Activated T-cell treated with anti-CD3 and anti-CD28 coated beads for 48 hours (primary cell): ENCODE results near the gene RAB3A.
A peak's percentile ranks its signal among the peaks of the same experiment; 100 is the strongest.
"Not testable (repeated sequence)": the region's sequence is repeated elsewhere in the genome, so short reads cannot be mapped to it uniquely, and the experiment has no call there.

Experiments used
- DNase-seq: peaks from one replicate; pipeline ENCODE4 v3.0.0-alpha.2; 2020; ENCODE audit warnings: low read depth

Gene RAB3A

GRCh38 chr19:18223860-18224524, 20.1 kb upstream of the RAB3A start:
- peak; percentile 54 for DNase-seq

DNA sequence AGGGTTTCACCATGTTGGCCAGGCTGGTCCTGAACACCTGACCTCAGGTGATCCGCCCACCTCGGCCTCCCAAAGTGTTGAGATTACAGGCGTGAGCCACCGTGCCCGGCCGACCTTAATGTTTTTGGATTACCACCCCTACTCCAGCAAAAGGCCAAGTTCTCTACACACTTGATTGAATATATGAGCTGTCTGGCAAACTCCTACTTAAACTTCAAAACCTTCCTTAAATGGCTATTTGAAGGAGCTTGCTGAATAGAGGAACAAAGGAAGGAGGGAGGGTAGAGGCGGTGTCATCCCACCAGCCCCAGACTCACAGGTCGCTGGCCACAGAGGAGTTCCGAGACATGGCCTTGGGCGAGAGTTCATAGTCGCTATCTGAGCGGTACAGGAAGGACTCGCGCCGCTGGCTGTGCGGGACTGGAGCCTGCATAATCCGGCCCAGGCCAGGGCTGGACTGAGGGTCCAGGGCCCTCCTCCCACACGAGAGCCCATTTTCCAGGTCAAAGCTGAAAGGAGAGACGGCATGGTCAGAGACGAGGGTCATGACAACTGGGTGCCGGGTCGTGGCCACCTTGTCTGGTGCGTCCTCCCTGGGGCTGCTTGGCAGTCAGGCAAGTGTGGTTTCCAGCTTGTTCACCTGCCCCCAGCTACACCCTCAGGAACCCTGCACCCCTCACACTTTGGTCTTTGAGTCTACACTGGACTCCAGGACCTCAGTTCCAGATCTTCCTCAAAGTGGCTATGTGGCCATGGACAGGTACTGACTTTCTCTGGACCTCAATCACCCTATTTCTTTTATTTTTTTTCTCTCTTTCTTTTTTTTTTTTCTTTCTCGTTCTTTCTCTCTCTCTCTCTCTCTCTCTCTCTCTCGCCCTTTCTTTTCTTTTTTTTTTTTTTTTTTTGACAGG, 18.2 kb upstream of the RAB3A start:
- no peak for DNase-seq

GRCh38 chr19:18220632-18221275, 16.9 kb upstream of the RAB3A start:
- no peak for DNase-seq

- no peak for DNase-seq
Observed at GRCh38 chr19:18219911-18220631, 16.2 kb upstream of the RAB3A start.

- no peak for DNase-seq
Observed at GRCh38 chr19:18218600-18218999, 14.8 kb upstream of the RAB3A start.

GRCh38 chr19:18218159-18218558, 14.3 kb upstream of the RAB3A start:
- no peak for DNase-seq

DNA sequence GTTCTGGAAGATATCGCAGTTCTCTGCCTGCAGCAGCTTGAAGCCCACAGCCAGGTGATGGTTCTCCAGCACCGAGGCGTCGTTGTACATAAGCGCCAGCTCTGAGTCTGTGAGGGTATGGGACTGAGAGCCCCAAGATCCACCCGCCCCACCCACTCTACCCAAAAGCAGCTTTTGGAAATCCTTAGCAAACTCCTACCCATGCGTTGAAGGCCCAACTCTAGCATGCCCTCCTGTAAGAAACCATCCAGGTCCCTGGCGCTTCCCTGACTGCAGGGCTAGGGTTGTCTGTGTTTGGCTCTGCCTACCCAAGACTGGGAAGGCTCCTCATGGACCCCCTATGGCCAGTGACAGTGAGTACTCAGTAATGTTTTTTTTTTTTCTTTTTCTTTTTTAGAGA, 12.9 kb upstream of the RAB3A start:
- no peak for DNase-seq

GRCh38 chr19:18214779-18215433, 11.1 kb upstream of the RAB3A start:
- no peak for DNase-seq

- DNase-seq, result no peak
Observed at GRCh38 chr19:18211683-18212082, 7.8 kb upstream of the RAB3A start.

DNA sequence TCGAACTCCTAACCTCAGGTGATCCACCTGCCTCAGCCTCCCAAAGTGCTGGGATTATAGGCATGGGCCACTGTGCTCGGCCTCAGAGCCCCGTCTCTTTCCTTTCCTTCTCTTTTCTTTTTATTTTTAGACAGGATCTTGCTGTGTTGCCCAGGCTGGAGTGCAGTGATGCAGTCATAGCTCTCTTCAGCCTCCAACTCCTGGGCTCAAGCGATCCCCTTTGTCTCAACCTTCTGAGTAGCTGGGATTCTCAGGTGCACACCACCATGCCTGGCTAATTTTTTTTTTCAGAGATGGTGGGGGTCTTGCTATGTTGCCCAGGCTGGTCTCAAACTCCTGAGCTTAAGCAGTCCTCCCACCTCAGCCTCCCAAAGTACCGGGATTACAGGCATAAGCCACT, 6.1 kb upstream of the RAB3A start:
- not testable (repeated sequence) for DNase-seq

GRCh38 chr19:18208098-18208951, 4.5 kb upstream of the RAB3A start:
- DNase-seq, result no peak

DNA sequence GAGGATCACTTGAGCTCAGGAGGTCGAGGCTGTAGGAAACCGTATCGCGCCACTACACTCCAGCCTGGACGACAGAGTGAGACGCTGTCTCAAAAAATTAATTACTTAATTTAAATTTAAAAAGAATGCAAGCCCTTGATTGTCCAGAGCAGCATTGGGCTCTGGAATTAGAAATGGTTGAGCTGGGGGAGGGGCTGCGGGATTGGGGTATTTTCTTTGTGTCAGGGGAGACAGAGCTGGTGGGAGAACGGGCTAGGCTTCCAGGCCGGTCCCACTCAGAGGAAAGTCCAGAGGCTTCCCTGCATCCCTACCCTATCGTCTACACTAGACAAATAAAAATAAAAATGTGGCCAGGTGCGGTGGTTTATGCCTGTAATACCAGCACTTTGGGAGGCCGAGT, 2.2 kb upstream of the RAB3A start:
- no peak for DNase-seq

DNA sequence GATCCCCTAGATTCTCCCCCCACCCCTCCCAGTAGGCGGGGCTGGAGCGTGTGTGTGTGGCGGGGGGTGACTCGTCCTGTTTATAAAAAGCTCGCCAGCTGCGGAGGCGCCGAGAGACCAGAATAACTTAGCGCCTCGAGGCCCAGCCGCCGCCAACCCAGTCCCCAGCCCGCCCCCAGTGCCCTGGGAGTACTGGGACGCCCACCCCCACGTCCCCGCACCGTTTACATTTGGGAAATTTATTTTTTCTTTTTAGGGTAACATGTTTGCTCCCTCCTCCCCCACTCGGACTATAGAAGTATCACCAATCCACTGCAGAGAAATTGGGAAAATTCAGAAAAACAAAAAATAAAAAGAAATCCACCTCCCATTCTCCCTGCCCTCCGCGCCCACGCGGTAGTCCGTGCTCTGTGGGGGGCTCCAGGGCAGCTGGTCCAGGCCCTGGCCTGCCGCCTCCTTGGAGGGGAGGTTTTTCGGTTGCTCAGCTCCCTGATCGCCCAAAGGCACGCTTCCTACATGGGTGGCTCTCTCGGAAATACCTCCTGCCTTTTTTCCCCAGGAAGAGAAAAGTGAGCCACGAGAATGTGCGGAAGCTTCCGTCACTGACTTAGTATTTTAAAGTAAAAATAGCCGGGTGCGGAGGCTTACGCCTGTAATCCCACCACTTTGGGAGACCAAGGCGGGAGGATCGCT, 1.5 kb upstream of the RAB3A start:
- DNase-seq, result peak; percentile 50

DNA sequence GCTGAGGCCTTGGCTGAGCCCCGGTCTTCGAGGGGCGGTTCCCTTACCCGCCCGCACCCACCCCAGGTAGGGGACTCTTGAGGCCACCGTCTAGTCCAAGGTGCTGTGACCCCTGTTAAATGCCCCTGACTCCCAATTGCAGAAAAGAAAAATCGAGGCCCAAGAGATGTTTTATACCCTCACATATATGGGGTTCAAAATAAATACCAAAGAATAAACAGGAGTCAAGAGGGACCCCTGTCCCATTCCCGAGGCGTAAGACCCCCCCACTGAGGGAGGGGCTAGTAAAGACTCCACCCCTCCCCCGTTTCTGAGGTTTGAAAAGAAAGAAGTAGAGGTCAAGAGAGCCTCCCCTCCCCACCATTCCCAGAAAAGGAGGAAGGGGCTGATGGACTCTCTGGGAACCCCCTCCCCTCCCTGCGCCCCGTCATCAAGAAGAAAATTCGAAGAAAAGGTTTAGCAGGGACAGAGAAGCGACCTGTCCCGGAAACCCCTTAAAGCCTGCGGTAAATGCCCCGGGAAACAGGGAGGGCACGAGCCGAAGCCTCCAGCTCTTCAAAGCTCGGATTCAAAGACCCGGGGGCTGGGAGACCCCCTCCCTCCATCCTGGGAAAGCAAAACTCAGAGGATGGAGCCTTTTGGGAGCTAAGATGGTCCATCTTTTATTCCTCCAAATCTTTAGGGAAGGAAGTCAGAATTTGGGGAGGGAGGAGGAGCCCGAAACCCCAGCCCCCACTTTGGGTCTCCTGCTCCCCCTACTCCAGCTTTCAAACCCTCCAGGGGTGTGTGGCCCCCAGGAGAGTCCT, 755 bp upstream of the RAB3A start:
- no peak for DNase-seq

- DNase-seq, result no peak
Observed at GRCh38 chr19:18203408-18203862, 407 bp downstream of the RAB3A start.

- DNase-seq, result no peak
Observed at GRCh38 chr19:18202778-18203407, 949 bp downstream of the RAB3A start.

DNA sequence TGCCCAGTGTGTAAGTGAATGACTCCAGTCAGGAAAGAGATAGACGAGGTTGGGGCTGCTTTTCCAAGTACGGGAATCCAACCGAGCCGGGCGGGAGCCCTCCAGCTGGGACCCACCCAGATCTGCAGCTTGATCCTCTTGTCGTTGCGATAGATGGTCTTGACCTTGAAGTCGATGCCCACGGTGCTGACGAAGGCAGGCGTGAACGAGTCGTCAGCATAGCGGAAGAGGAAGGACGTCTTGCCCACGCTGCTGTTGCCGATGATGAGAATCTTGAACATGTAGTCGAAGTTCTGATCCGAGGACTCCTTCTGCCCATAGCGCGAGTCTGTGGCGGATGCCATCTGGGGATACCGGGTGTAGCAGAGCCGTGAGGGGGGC, 1.5 kb downstream of the RAB3A start:
- DNase-seq, result no peak

GRCh38 chr19:18198374-18198773, 5.5 kb downstream of the RAB3A start:
- no peak for DNase-seq

DNA sequence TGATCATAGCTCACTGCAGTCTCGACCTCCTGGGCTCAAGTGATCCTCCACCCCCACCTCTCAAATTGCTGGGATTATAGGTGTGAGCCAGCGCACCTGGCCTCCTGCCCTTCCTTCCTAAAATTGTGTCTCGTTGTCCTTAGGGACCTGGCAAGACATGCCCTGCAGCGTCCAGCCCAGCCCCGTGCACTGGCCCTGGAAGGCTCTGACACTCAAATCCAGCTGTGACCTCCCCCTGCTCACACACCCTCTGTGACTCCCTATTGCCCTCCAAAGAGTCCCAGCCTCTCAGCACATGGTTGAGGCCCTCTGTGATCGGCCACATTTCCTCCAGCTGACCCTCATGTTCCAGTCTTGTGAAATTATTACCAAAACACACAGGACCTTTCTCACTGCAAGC, 5.9 kb downstream of the RAB3A start:
- DNase-seq, result no peak
